Chondrocyte (in vitro differentiated cells): ENCODE data around the gene CDH7. TPM values are rescaled to one million over a fixed set of nuclear protein-coding genes. Genes with fewer than 3 reads are reported as not detected.

Experiments used
- DNase-seq: peaks from one replicate; pipeline ENCODE4 v3.0.0; 2021; ENCODE audit warnings: mixed read lengths, low spot score
- H3K27ac Mint-ChIP-seq: one replicate; pipeline ENCODE4 v1.8.0; 2021; ENCODE audit warnings: mild to moderate bottlenecking, moderate library complexity, mixed read lengths; ENCODE audit not compliant: unreplicated experiment
- H3K27me3 Mint-ChIP-seq: 2 replicates; pipeline ENCODE4 v1.8.0; 2021; ENCODE audit warnings: low read depth, mixed read lengths
- H3K36me3 Mint-ChIP-seq: 2 replicates; pipeline ENCODE4 v1.8.0; 2021; ENCODE audit warnings: low read depth, mixed read lengths
- H3K4me1 Mint-ChIP-seq: 2 replicates; pipeline ENCODE4 v1.8.0; 2021; ENCODE audit warnings: low read depth, mild to moderate bottlenecking, mixed read lengths
- H3K4me3 Mint-ChIP-seq: one replicate; pipeline ENCODE4 v1.8.0; 2021; ENCODE audit warnings: mild to moderate bottlenecking, moderate library complexity, mixed read lengths; ENCODE audit not compliant: unreplicated experiment
- H3K9me3 Mint-ChIP-seq: 2 replicates; pipeline ENCODE4 v1.8.0; 2021; ENCODE audit warnings: low read depth, mixed read lengths
- total RNA-seq: library from RNA; stranded (reverse); gene quantifications from 3 replicates; pipeline ENCODE4 v1.2.1, GENCODE V29; 2021
- TF ChIP-seq, protein P1 (sequence below): fragments of 200-600 bp; sonication (generic); IDR thresholded peaks from 2 replicates; pipeline ENCODE4 v1.5.0; 2021; ENCODE audit warnings: antibody characterized with exemption, mild to moderate bottlenecking, moderate library complexity

The CDH7 gene
- total RNA-seq, 1 donor from 2014 or later: not detected

DNA sequence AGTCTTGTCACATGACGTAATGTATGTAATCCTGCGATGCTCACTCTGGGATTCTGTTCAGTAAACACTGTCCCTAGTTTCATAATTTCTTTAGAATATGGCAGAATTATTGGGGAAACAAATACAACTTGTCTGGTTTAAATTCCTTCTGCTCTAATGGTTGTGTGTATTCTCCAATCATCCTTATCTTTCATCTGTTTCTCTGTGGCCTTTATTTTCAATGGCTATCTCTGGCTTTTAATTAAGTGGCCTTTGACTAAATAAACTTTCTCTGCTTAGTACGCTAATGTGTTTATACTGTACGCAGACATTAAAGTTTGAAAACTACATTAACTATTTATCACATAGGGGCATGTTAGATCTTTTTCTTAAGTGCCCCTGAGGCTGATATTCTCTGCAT, 40.9 kb downstream of the CDH7 start:
- Mint-ChIP-seq H3K4me3 (no peak overlapping the region), H3K9me3 (no peaks in the 10 kb centered on the region), H3K36me3 (no peaks in the 10 kb centered on the region), H3K27me3 (peaks cover 10% of the 10 kb centered on the region), H3K4me1 (no peaks in the 10 kb centered on the region), H3K27ac (no peak overlapping the region)
- no peak for DNase-seq
- TF ChIP-seq, protein P1, sequence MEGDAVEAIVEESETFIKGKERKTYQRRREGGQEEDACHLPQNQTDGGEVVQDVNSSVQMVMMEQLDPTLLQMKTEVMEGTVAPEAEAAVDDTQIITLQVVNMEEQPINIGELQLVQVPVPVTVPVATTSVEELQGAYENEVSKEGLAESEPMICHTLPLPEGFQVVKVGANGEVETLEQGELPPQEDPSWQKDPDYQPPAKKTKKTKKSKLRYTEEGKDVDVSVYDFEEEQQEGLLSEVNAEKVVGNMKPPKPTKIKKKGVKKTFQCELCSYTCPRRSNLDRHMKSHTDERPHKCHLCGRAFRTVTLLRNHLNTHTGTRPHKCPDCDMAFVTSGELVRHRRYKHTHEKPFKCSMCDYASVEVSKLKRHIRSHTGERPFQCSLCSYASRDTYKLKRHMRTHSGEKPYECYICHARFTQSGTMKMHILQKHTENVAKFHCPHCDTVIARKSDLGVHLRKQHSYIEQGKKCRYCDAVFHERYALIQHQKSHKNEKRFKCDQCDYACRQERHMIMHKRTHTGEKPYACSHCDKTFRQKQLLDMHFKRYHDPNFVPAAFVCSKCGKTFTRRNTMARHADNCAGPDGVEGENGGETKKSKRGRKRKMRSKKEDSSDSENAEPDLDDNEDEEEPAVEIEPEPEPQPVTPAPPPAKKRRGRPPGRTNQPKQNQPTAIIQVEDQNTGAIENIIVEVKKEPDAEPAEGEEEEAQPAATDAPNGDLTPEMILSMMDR: no peak

DNA sequence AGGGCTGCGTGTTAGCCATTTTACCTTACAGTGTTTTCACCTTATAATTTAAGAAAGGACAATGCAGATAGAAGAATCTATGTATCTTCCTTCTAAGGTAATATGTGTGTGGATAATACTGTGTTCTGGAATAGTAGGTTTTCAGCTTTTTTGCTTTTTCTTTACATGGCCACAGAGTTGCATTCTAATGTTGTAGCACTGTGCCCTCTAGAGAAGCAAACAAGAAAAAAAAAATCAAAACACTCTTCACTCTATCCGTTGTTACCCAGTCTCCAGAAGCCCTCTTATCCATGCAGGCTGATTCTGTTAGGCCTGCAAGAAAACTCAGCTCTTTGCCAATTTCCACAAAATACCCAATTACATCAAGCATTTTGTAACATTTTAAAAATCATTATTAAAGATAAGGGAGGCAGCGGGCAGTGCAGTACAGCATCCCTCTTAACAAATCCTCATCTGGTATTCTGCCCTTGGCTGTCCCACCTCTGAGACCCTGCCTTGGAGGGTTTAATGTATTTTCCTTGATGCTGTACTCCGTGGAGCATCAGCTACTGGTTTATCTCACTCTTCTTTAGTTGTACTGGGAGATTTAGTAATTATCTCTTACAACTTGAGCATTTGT, 41.8 kb downstream of the CDH7 start:
- Mint-ChIP-seq H3K36me3 (no peaks in the 10 kb centered on the region), H3K27me3 (peaks cover 10% of the 10 kb centered on the region), H3K27ac (no peak overlapping the region), H3K9me3 (no peaks in the 10 kb centered on the region), H3K4me3 (no peak overlapping the region), H3K4me1 (no peaks in the 10 kb centered on the region)
- TF ChIP-seq, protein P1: no peak
- DNase-seq: no peak

DNA sequence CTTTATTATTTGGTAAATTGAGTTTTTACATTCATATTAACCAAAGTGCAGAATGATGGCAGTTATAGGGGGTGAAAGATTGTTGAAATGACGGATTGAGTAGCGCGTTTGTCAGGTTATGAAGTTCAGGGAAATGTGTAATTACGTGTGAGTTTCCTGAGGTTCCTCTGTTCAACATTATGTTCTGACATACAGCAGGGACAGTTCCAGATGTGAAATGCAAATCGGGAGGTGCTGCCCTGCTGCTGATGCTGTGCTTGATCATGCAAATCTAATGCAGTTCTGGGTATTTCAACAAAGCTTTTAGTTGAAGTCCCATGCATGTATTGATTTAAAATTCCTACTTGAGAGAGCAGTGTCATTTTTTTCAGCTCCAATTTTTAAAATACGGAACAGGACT, 57.9 kb downstream of the CDH7 start:
- no peak overlapping the region for H3K27ac Mint-ChIP-seq
- TF ChIP-seq, protein P1: no peak
- DNase-seq: no peak
- H3K4me1 Mint-ChIP-seq: no peaks in the 10 kb centered on the region
- H3K9me3 Mint-ChIP-seq: no peaks in the 10 kb centered on the region
- H3K4me3 Mint-ChIP-seq: no peak overlapping the region
- H3K36me3 Mint-ChIP-seq: no peaks in the 10 kb centered on the region
- H3K27me3 Mint-ChIP-seq: peaks cover 11% of the 10 kb centered on the region

DNA sequence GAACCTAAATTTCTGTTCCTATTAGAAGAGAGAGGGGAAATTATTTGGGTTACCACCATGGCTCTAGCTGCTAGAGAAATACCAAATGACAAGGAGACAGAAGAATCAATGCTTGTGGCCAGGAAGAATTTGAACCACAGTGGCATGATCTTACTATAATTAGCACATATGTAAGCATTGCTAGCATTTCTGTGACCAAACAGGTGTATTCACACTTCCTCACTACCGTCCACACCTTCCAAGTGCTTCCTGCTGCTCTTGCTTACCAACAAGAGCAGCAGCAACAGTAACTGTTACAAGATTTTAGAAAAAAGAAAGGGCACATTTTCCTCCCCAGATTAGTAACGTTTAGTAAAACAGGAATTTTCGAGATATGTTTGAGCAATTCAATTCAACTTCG, 60.5 kb downstream of the CDH7 start:
- H3K4me1 Mint-ChIP-seq: no peaks in the 10 kb centered on the region
- H3K27me3 Mint-ChIP-seq: peaks cover 10% of the 10 kb centered on the region
- TF ChIP-seq, protein P1: no peak
- H3K9me3 Mint-ChIP-seq: no peaks in the 10 kb centered on the region
- no peak overlapping the region for H3K27ac Mint-ChIP-seq
- no peaks in the 10 kb centered on the region for H3K36me3 Mint-ChIP-seq
- no peak for DNase-seq
- no peak overlapping the region for H3K4me3 Mint-ChIP-seq

DNA sequence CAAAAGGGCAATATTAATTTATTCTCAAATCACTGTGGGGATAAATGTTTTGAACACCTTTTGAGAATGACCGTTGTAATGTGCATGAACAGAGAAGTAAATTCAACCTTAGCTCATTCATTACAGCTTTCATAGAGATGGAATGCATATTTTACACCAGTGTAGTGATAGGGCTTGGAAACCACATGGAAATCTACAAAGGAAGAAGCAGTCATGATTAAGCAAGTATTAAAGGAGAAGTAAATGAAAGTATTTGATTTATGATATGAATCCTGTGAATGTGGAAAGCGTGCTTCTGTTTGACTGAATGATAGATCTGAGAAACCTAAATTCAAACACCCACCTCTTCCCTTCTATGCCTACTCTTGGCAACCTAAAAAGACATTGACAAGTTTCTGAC, 64.7 kb downstream of the CDH7 start:
- no peak overlapping the region for H3K27ac Mint-ChIP-seq
- DNase-seq: no peak
- H3K4me1 Mint-ChIP-seq: no peaks in the 10 kb centered on the region
- no peak overlapping the region for H3K4me3 Mint-ChIP-seq
- TF ChIP-seq, protein P1: no peak
- H3K36me3 Mint-ChIP-seq: no peaks in the 10 kb centered on the region
- no peaks in the 10 kb centered on the region for H3K9me3 Mint-ChIP-seq
- peaks cover 4% of the 10 kb centered on the region for H3K27me3 Mint-ChIP-seq
